Transverse colon (tissue), 4 donors: ENCODE measurements around the gene FTCD. TPM values are rescaled to one million over a fixed set of nuclear protein-coding genes. Genes with fewer than 3 reads are reported as not detected.

ENCODE experiments used
- DNase-seq: peaks from one replicate; pipeline ENCODE4 v3.0.0-alpha.2; 2019
- H3K27ac ChIP-seq, 4 donors: fragments of 200-600 bp; sonication (generic); 2 replicates each; pipeline ENCODE4 v1.5.1; 2016 to 2018; ENCODE audit warnings: inconsistent platforms in 4 of 4
- H3K27me3 ChIP-seq: fragments of 200-600 bp; sonication (generic); 2 replicates; pipeline ENCODE4 v1.5.1; 2017; ENCODE audit warnings: inconsistent platforms
- H3K36me3 ChIP-seq, 4 donors: fragments of 200-600 bp; sonication (generic); 2 replicates each; pipeline ENCODE4 v1.5.1; 2017 to 2019; ENCODE audit warnings: inconsistent platforms in 4 of 4
- H3K4me1 ChIP-seq, 4 donors: fragments of 200-600 bp; sonication (generic); 2 replicates each; pipeline ENCODE4 v1.5.1; 2017 to 2020; ENCODE audit warnings: inconsistent platforms in 4 of 4
- H3K4me3 ChIP-seq, 4 donors: fragments of 200-600 bp; sonication (generic); 1 replicate in 1 of 4; 2 replicates in 3 of 4; pipeline versions ENCODE4 v1.5.1 to v1.6.1; 2017 to 2019; ENCODE audit warnings: inconsistent platforms in 4 of 4
- H3K9me3 ChIP-seq, 2 donors: fragments of 200-600 bp; sonication (generic); 2 replicates each; pipeline ENCODE4 v1.5.1; 2017 to 2019; ENCODE audit warnings: inconsistent platforms in 2 of 2
- EP300 ChIP-seq: sonication (generic); formaldehyde crosslinking; IDR thresholded peaks from one replicate; pipeline ENCODE4 v1.6.1; 2017; ENCODE audit warnings: antibody characterized with exemption, low read depth
- POLR2A ChIP-seq: fragments of 450-650 bp; IDR thresholded peaks from one replicate; pipeline ENCODE4 v1.6.1; 2016; ENCODE audit warnings: antibody characterized with exemption, mild to moderate bottlenecking, moderate library complexity
- POLR2AphosphoS5 ChIP-seq, 3 donors: sonication (generic); formaldehyde crosslinking; IDR thresholded peaks; one replicate each; pipeline ENCODE4 v1.6.1; 2016; ENCODE audit warnings: antibody characterized with exemption in 3 of 3
- WGBS, 2 donors: methylation state at CpG; one replicate each; pipeline ENCODE4 v1.1.5; 2018; ENCODE audit warnings: low coverage in 1 of 2; 5-methylcytosine and 5-hydroxymethylcytosine counted together
- in situ Hi-C, 4 donors: fragments of 200-750 bp; cut with MboI; loops; one replicate each; pipeline versions ENCODE4 v1.15.0 to v1.15.1; 2017; ENCODE audit warnings: low sequenced_read_pairs in 3 of 4, low pct_ligation_motif_present in 1 of 4, low pct_unique_long_range_greater_than_20kb in 1 of 4
- intact Hi-C: fragments of 100-400 bp; cut with DNase I; formaldehyde crosslinking; loops from one replicate; pipeline ENCODE4 v1.15.1; 2023; ENCODE audit warnings: low total_unique reads
- total RNA-seq, 4 donors: library from RNA; depleted of rRNA; stranded (reverse); fragments of >200 nt; gene quantifications; one replicate each; pipeline ENCODE4 v1.1.0, GENCODE V29; 2016
- TF ChIP-seq, protein P1 (sequence below), 5 experiments: fragments of 200-600 bp in 3 of 5; fragments of 450-650 bp in 2 of 5; sonication (generic) in 3 of 5; IDR thresholded peaks; 1 replicate in 2 of 5; 2 replicates in 3 of 5; pipeline ENCODE4 v1.5.1; 2016 to 2017; ENCODE audit warnings: antibody characterized with exemption in 5 of 5, inconsistent platforms in 3 of 5, mild to moderate bottlenecking in 2 of 5, moderate library complexity in 1 of 5

FTCD gene
- total RNA-seq, 4 donors from 2014 or later, result not detected

DNA sequence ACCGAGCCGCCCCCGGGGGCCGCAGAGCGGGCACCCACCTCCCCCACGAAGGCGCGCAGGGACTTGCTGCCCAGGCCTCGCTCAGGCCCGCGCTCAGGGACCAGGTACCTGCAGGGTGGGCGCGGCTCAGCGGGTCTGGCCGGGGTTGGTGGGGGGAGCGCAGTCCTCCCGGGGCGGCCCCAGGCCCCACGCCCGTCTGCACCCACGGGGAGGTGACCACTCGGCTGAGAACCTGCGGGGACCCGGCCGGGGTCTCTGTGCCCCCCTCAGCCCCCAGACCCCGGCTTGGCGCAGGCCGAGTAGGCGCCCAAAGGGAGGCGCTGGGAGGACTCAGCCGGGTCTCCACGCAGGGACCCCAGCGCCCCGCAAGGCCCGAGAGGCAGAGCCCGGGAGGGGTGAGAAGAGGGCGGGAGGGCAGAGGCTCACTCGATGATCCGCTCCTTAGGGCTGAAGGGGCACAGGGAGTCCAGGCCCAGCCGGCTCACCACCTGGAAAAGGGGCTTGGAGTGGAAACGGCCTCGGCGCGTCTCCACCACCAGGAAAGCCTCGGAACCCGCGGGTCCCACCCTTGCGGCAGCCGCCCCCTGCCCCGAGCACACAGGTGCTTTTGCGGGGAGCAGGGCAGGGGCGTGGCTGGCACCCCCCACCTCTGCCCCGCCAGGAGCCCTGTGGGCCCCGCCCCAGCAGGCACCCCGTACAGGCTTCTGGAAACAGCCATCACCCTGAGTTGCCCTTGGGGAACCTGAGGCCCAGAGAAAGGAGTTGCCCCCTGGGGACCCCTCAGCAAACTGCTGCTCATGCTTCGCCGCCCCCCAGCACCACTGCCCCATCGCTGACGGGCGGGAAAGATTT, 9.3 kb downstream of the FTCD start:
- H3K36me3 ChIP-seq, result no peaks in the 10 kb centered on the region
- TF ChIP-seq POLR2A (no peak), POLR2AphosphoS5 (IDR thresholded peaks at IDR 0.05) (no peak), EP300 (no peak)
- TF ChIP-seq, protein P1, sequence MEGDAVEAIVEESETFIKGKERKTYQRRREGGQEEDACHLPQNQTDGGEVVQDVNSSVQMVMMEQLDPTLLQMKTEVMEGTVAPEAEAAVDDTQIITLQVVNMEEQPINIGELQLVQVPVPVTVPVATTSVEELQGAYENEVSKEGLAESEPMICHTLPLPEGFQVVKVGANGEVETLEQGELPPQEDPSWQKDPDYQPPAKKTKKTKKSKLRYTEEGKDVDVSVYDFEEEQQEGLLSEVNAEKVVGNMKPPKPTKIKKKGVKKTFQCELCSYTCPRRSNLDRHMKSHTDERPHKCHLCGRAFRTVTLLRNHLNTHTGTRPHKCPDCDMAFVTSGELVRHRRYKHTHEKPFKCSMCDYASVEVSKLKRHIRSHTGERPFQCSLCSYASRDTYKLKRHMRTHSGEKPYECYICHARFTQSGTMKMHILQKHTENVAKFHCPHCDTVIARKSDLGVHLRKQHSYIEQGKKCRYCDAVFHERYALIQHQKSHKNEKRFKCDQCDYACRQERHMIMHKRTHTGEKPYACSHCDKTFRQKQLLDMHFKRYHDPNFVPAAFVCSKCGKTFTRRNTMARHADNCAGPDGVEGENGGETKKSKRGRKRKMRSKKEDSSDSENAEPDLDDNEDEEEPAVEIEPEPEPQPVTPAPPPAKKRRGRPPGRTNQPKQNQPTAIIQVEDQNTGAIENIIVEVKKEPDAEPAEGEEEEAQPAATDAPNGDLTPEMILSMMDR (IDR thresholded peaks at IDR 0.05), result no peak
- no peak for DNase-seq
- no peak overlapping the region for H3K4me3 ChIP-seq
- 89% methylated on average over 46 of the region's 60 CpGs; no CpG with 5 or more reads in 1 of the 2 donors for WGBS, 2 donors
- H3K9me3 ChIP-seq, result no peaks in the 10 kb centered on the region
- intact Hi-C loops, result no loop called here
- in situ Hi-C loops, result no loop called here
- no peak overlapping the region for H3K27ac ChIP-seq
- H3K4me1 ChIP-seq, result peaks cover 0 to 8% (median 6%) of the 10 kb centered on the region in 4 donors
- no peaks in the 10 kb centered on the region for H3K27me3 ChIP-seq

DNA sequence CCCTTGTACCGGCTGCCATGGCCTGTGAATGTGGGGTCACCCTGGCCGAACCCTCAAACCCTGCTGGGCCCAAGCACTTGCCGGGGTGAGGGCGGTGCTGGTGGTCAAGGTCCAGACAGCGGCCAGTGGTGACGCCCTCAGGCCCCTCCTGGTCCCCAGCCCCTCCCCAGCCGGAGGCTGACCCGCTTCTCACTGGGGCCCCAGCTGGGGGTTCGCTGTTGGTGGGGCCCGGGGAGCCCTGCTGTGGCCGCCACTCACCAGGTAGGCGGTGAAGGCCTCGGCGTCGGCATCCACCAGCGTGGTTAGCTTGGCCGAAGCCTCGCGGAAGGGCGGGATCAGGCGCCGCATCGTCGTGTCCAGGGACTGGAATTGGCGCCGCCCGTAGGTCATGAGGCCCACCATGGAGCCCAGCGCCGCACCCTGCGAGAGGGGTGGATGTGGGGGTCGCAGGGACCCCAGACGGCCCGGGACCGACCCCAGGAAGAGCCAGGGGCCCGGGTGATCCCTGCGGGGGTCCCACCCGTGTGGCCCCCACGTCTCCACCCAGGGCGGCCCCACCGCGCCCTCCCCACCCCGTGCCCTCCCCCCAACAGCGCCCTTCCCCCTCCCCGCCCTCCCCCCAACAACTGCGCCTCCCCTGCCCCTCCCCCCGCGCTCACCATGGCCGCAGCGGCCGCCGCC, 10.1 kb downstream of the FTCD start:
- H3K4me1 ChIP-seq, result peaks cover 0 to 8% (median 6%) of the 10 kb centered on the region in 4 donors
- 95% methylated on average over 42 of the region's 51 CpGs; no CpG with 5 or more reads in 1 of the 2 donors for WGBS, 2 donors
- no peaks in the 10 kb centered on the region for H3K36me3 ChIP-seq
- H3K27ac ChIP-seq, result no peak overlapping the region
- in situ Hi-C loops, result no loop called here
- intact Hi-C loops, result no loop called here
- TF ChIP-seq, protein P1 (IDR thresholded peaks at IDR 0.05), result no peak
- TF ChIP-seq POLR2A (no peak), EP300 (no peak), POLR2AphosphoS5 (IDR thresholded peaks at IDR 0.05) (no peak)
- DNase-seq, result no peak
- H3K27me3 ChIP-seq, result no peaks in the 10 kb centered on the region
- no peak overlapping the region for H3K4me3 ChIP-seq
- no peaks in the 10 kb centered on the region for H3K9me3 ChIP-seq

DNA sequence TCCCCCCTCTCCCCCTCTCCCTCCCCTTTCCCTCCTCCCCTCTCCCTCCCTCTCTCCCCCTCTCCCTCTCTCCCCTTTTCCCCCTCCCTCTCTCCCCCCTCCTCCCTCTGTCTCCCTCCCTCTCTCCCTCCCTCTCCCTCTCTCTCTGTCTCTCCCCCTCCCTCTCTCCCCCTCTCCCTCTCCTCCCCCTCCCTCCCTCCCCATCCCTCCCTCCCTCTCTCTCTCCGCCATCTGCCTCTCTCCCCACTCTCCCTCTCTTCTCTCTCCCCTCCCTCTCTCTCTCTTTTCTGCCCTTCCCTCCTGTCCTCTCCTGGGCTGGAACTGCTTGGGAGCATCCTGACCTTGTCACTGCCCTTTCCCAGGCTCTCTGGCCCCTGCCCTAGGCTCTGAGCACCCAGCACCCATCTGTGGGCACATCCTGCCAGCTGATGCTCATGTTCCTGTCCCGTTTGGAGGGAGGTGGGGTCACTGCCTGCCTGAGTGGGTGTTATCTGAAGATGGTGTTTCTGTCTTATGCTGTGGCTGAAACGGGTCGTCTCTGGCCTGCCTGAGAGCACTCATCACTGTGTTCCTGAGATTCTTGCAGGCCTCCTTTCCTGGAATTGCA, 10.8 kb downstream of the FTCD start:
- intact Hi-C loops, result no loop called here
- H3K4me1 ChIP-seq, result peaks cover 0 to 8% (median 6%) of the 10 kb centered on the region in 4 donors
- H3K36me3 ChIP-seq, result no peaks in the 10 kb centered on the region
- no peak overlapping the region for H3K4me3 ChIP-seq
- no peak overlapping the region for H3K27ac ChIP-seq
- in situ Hi-C loops, result no loop called here
- H3K27me3 ChIP-seq, result peaks cover 4% of the 10 kb centered on the region
- no peaks in the 10 kb centered on the region for H3K9me3 ChIP-seq
- TF ChIP-seq, protein P1 (IDR thresholded peaks at IDR 0.05), result no peak
- TF ChIP-seq EP300 (no peak), POLR2AphosphoS5 (IDR thresholded peaks at IDR 0.05) (no peak), POLR2A (no peak)
- DNase-seq, result no peak
- 25% methylated on average over 3 of the region's 4 CpGs; no CpG with 5 or more reads in 1 of the 2 donors for WGBS, 2 donors
